Mesodermal cell (in vitro differentiated cells): ENCODE data around the gene CCK. TPM values are rescaled to one million over a fixed set of nuclear protein-coding genes. Genes with fewer than 3 reads are reported as not detected.

Experiments used
- H3K27ac ChIP-seq: 2 replicates; pipeline ENCODE4 v1.7.0; 2013; ENCODE audit warnings: mild to moderate bottlenecking, low read depth, low read length, moderate library complexity; ENCODE audit not compliant: severe bottlenecking
- H3K36me3 ChIP-seq: 2 replicates; pipeline ENCODE4 v1.7.1; 2013; ENCODE audit warnings: mild to moderate bottlenecking, low read length, moderate library complexity; ENCODE audit not compliant: control insufficient read depth, insufficient read depth
- H3K4me1 ChIP-seq: one replicate; pipeline ENCODE4 v1.7.1; 2013; ENCODE audit warnings: mild to moderate bottlenecking, low read length; ENCODE audit not compliant: insufficient read depth, control insufficient read depth, poor library complexity, severe bottlenecking
- H3K4me3 ChIP-seq: 2 replicates; pipeline ENCODE4 v1.7.0; 2013; ENCODE audit warnings: low read length, control low read depth, mild to moderate bottlenecking; ENCODE audit not compliant: insufficient read depth, poor library complexity, severe bottlenecking; ENCODE audit errors: extremely low read depth
- H3K9me3 ChIP-seq: 2 replicates; pipeline ENCODE4 v1.7.1; 2013; ENCODE audit warnings: mild to moderate bottlenecking, low read length, moderate library complexity; ENCODE audit not compliant: control insufficient read depth
- WGBS, 2 experiments: methylation state at CpG; one replicate each; pipeline ENCODE4 v1.1.5; 2013; ENCODE audit warnings: missing lambda C conversion rate in 2 of 2; ENCODE audit not compliant: insufficient coverage in 2 of 2; 5-methylcytosine and 5-hydroxymethylcytosine counted together
- polyA plus RNA-seq, 2 experiments: library from polyadenylated mRNA; stranded (reverse); fragments of 50-300 nt; gene quantifications; one replicate each; pipeline ENCODE4 v1.2.3, GENCODE V29; 2013

Gene CCK, protein sequence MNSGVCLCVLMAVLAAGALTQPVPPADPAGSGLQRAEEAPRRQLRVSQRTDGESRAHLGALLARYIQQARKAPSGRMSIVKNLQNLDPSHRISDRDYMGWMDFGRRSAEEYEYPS
- not detected for polyA plus RNA-seq (2013, experiment 1 of 2)
- not detected for polyA plus RNA-seq (2013, experiment 2 of 2)

DNA sequence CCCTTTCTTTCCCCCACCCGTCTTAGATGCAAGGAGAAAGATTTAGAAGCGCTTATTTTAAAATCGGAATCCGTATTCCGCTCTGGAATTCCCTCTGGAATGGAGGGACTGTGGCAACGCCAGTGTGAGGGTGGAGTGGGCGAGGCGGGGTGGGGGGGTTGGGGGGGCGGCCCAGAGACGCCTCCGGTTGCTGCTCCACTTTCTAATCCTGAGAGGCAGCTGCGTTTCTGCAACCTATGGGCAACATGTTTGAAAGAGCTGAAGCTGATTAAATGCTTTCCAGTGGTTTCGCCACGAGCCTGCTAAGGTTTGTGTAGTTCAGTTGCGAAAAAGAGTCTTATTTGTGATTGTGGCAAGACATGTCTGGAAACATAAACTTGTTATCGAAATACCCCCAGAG lies at the start of gene CCK:
Gene CCK (minus strand): TSS at position 101 of the 400 bp plus-strand sequence. CDS start 2,555 bp downstream, outside the sequence.
- no peak within 1 kb of the TSS for H3K27ac ChIP-seq
- 85 to 86% methylated on average over 5 to 12 of the region's 16 CpGs for WGBS, 2 experiments
- H3K9me3 ChIP-seq: no peaks in the 10 kb centered on the region
- H3K4me1 ChIP-seq: no peaks in the 10 kb centered on the region
- no peaks in the 10 kb centered on the region for H3K36me3 ChIP-seq
- no peak within 1 kb of the TSS for H3K4me3 ChIP-seq

DNA sequence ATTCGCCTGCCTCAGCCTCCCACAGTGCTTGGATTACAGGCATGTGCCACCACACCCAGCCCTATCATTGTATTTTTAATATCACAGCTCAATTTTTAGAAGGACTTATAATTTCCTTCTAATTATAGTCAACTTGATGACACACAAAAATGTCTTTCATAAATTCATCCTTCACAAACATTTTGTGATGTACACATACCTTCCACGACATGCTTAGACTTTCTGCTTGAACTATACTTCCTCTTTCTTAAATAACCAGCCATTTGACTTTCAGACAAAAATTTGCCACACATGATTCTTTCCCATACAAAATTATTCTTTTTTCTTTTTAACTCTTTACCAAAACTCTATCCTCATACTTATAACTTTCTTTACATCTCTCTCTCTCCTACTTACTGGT lies 48.4 kb upstream of the CCK start:
- no peak overlapping the region for H3K4me3 ChIP-seq
- no peaks in the 10 kb centered on the region for H3K36me3 ChIP-seq
- H3K4me1 ChIP-seq: no peaks in the 10 kb centered on the region
- no peak overlapping the region for H3K27ac ChIP-seq
- 36 to 61% methylated on average over 2 of the region's 2 CpGs for WGBS, 2 experiments
- peaks cover 19% of the 10 kb centered on the region for H3K9me3 ChIP-seq

DNA sequence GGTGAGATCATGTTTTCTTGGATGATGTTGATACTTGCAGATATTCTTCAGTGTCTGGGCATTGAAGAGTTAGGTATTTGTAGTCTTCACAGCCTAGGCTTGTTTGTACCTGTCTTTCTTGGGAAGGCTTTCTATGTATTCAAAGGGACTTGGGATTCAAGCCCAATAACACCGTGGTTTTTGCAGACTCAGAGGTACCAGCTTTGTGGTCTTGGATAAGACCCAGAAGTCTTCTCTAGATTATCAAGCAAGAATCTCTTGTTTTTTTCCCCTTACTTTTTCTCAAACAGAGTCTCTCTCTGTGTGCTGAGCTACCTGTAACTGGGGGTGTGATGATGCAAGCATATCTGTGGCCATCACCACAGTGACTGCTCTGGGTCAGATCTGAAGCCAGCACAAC lies 42.7 kb upstream of the CCK start:
- Histone ChIP-seq H3K27ac (no peak overlapping the region), H3K36me3 (no peaks in the 10 kb centered on the region), H3K4me1 (no peaks in the 10 kb centered on the region), H3K9me3 (peaks cover 4% of the 10 kb centered on the region), H3K4me3 (no peak overlapping the region)
- 89% methylated on average over 1 of the region's 1 CpG; no CpG with 5 or more reads in 1 of the 2 experiments for WGBS, 2 experiments

DNA sequence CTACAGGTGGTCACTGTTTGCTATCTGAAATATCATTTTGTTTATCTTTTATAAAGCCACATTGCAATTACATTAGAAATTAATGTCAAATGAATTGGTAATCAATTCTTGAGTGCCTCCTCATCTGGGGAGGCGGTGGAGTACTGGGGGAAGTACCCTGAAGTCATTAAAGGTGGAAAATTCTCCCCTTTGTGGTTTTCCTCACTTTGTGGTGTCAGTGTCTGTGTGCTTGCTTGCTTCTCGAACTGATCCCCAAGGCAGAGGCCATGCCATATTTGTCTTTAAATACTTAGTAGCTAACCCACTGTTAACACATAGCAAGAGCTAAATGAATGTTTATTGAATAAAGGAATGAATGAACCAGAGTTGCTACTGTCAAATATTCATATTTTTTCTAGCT lies 40.5 kb upstream of the CCK start:
- H3K27ac ChIP-seq: no peak overlapping the region
- no peaks in the 10 kb centered on the region for H3K36me3 ChIP-seq
- H3K4me1 ChIP-seq: no peaks in the 10 kb centered on the region
- no peak overlapping the region for H3K4me3 ChIP-seq
- 80% methylated on average over 1 of the region's 2 CpGs; no CpG with 5 or more reads in 1 of the 2 experiments for WGBS, 2 experiments
- H3K9me3 ChIP-seq: peaks cover 2% of the 10 kb centered on the region

DNA sequence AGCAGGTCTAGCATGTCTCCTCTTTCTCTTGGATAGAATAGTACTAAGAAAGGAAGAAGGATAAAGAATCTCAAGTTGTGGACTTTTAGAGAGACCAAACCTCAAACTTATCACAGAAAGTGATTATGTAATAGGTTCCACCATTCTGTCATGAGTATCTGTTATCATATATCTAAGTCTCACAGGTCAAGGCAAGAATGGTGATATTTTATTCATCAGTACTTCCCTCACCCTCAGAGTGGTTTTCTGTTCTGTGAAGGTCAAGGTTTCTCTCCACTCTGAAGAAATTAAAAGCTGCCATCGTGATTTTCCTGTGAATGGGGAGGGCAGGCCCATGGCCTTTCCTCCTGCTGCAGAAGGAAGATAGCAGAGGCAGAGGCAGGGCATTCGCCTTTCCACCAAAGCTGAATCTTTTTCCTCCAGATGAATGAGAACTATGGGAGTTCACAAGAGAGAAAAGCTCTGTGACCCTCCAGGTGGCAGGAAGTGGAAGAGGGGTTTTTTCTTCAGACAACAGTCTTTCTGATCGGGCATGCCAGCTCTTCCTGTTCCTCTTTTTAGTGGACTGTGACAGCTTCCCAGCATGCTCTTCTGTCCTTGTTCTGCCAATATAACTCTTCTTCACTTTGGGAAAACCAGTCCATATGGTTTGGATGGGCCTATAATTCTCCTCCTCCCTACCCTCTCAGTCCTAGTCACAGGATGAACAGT lies 37.1 kb upstream of the CCK start:
- H3K4me1 ChIP-seq: no peaks in the 10 kb centered on the region
- no peaks in the 10 kb centered on the region for H3K9me3 ChIP-seq
- 83 to 89% methylated on average over 1 to 2 of the region's 3 CpGs for WGBS, 2 experiments
- H3K4me3 ChIP-seq: no peak overlapping the region
- no peak overlapping the region for H3K27ac ChIP-seq
- no peaks in the 10 kb centered on the region for H3K36me3 ChIP-seq

DNA sequence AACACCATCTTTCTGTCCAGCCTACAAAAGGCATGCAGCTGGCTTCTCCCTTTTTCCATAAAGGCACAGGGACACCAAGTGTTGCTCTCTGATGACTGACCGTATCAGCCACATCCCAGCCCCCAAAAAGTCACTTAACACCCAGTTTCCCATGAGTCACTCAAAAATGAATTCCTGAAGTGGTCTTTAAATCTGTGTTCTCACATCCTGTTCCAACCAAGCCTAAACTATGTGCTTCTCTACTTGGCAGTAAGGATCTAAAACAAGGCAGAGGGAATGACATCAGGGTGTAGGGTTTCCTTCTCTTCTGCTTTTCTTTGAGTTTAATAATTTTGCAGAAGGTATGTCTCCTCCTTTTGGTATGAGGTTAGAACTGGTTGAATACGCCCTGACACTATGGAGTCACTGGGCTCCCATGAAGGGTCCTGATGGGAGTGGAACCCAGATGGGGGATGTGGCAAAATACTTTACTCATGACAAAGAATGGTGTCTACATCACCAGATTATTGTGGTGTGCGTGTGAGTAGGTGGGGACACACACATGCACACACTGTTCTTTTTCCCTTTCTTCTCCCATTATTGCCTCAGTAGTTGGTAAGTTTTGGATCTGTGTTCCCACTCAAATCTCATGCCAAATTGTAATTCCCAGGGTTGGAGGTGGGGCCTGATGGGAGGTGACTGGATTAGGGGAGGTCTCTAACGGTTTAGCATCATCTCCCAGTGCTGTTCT lies 35.6 kb upstream of the CCK start:
- H3K9me3 ChIP-seq: no peaks in the 10 kb centered on the region
- 75 to 93% methylated on average over 1 to 2 of the region's 4 CpGs for WGBS, 2 experiments
- H3K4me3 ChIP-seq: no peak overlapping the region
- H3K36me3 ChIP-seq: no peaks in the 10 kb centered on the region
- no peak overlapping the region for H3K27ac ChIP-seq
- H3K4me1 ChIP-seq: no peaks in the 10 kb centered on the region

DNA sequence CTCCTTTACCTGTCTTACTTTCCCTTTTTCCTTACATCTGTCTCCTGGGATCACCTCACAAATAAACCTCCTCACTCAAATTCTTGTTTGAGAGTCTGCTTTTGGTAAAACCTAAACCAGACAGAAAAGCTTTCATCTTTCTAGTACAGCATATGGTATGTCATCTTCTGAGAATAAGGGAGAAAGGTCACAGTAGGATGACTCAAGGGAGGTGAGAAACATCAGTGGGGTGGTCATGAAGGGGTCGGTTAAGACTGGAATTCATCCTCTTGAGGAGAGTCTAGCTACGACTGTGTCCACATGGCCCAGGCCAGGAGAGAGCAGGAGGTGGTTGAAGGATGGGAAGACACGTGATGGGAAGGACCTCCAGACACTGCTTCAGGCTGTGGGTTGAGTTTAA lies 34.8 kb upstream of the CCK start:
- H3K4me3 ChIP-seq: no peak overlapping the region
- WGBS, 2 experiments: 76 to 80% methylated on average over 2 to 3 of the region's 3 CpGs
- H3K4me1 ChIP-seq: no peaks in the 10 kb centered on the region
- H3K36me3 ChIP-seq: no peaks in the 10 kb centered on the region
- no peaks in the 10 kb centered on the region for H3K9me3 ChIP-seq
- H3K27ac ChIP-seq: no peak overlapping the region

DNA sequence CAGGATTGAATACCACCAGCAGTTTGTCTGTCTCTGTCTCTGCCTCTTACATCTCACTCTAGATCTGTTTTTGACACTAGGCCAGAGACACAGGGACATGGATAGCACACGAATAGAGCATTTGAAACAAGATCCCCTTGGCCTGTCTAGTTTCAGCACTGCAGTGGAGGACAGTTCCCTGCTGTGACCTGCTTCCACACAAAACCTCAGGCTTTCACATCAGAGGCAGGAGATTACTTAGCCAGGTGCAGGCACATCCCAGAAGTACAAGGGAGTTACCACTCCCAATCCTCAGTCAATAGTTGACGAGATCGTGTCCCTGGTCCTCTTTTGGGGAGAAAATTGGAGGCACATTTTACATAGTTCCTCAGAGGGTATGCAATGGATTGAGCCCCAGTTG lies 34.0 kb upstream of the CCK start:
- WGBS, 2 experiments: 46 to 61% methylated on average over 3 of the region's 3 CpGs
- H3K9me3 ChIP-seq: no peaks in the 10 kb centered on the region
- no peaks in the 10 kb centered on the region for H3K36me3 ChIP-seq
- no peaks in the 10 kb centered on the region for H3K4me1 ChIP-seq
- H3K4me3 ChIP-seq: no peak overlapping the region
- no peak overlapping the region for H3K27ac ChIP-seq

DNA sequence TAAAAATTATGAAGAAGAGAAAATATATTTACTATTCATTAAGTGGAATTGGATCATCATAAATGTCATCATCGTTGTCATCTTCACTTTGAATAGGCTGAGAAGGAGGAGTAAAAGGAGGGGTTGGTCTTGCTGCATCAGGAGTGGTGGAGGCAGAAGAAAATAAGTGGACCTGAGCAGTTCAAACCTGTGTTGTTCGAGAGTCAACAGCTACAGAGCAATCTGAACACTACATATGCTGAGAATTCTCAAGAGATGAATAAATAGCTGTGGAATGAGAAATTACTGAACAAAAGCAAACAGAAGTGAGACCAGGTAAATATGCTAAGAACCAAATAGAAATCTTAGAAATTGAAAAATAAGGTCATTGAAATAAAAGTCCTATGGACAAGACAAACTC lies 32.3 kb upstream of the CCK start:
- WGBS, 2 experiments: 63% methylated on average over 2 of the region's 2 CpGs; no CpG with 5 or more reads in 1 of the 2 experiments

DNA sequence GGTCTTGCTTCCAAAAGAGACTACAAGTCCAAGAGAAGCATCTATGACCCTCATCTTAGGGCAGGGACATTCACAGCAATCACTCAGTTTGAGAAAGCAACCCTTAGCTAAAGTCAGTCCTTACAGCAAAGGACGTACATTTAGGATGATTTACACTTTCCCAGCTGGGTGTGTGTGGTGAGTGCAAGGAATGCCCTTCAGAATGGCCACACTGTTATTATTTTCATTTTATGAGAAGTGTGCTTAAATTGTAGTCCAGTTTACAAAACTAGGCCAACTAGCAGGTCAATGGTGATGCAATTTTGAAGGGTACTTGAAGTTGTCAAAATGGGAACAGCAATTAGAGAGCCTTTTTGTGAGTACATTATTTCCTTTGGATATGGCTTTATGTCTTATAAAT lies 26.0 kb upstream of the CCK start:
- Histone ChIP-seq H3K4me3 (no peak overlapping the region), H3K27ac (no peak overlapping the region), H3K36me3 (no peaks in the 10 kb centered on the region), H3K4me1 (no peaks in the 10 kb centered on the region), H3K9me3 (no peaks in the 10 kb centered on the region)
- WGBS, 2 experiments: no CpG with 5 or more reads among the region's 1 CpG

More for the DNA sequence above, 32.3 kb upstream of the CCK start:
- Histone ChIP-seq H3K4me1 (no peaks in the 10 kb centered on the region), H3K4me3 (no peak overlapping the region), H3K9me3 (no peaks in the 10 kb centered on the region), H3K27ac (no peak overlapping the region), H3K36me3 (no peaks in the 10 kb centered on the region)
